GM18505 (cell line): ENCODE results near the gene UNC5B.
"Not testable (repeated sequence)": the region's sequence is repeated elsewhere in the genome, so short reads cannot be mapped to it uniquely, and the experiment has no call there.

Experiments
- ATAC-seq: cut with Tn5 transposase; IDR thresholded peaks from one replicate; pipeline ENCODE4 v1.9.1; 2021; ENCODE audit not compliant: unreplicated experiment
- POLR2A ChIP-seq: IDR thresholded peaks from 4 replicates; pipeline ENCODE4 v1.6.1; 2011; ENCODE audit warnings: borderline replicate concordance; ENCODE audit not compliant: insufficient read depth, insufficient read length; ENCODE audit errors: extremely low read depth

UNC5B gene

DNA sequence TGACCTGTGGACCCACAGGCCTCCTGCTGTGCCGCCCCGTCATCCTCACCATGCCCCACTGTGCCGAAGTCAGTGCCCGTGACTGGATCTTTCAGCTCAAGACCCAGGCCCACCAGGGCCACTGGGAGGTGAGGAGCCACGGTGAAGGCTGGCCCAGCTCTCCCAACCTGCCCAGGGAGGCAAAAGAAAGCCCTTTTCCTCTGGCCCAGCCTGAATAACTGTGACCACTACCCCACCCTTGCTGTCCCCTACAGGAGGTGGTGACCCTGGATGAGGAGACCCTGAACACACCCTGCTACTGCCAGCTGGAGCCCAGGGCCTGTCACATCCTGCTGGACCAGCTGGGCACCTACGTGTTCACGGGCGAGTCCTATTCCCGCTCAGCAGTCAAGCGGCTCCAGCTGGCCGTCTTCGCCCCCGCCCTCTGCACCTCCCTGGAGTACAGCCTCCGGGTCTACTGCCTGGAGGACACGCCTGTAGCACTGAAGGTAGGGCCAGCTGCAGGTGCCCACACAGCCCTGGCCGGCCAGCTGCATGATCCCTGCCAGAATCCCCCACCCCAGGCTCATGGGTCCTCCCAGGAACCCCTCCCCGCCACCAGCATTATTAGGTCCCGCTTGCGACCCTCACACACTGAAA is 81.2 kb downstream of the UNC5B start:
- no peak for ATAC-seq
- TF ChIP-seq POLR2A, result no peak

DNA sequence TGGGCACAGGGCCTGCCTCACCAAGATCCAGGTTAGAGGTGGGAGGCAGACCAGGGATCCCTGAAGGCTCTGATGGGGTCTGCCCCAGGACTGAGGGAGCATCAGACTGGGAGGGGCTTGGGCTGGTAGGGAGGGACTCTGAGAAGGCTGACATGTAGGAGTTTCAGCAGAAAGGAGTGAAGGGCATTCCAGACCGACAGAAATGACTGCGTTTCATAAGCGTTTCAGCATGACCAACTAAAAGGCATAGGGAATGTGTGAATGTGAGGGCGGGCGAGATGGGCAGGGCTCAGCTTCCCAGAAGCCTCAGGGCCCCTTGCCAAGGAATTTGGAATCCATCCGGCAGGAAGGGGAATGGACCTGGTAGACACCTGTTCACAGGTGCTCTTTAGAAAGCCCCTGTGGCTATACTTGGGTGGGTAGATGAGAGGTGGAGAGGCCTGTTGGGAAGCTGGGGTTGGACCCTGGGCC is 81.8 kb downstream of the UNC5B start:
- no peak for TF ChIP-seq POLR2A

DNA sequence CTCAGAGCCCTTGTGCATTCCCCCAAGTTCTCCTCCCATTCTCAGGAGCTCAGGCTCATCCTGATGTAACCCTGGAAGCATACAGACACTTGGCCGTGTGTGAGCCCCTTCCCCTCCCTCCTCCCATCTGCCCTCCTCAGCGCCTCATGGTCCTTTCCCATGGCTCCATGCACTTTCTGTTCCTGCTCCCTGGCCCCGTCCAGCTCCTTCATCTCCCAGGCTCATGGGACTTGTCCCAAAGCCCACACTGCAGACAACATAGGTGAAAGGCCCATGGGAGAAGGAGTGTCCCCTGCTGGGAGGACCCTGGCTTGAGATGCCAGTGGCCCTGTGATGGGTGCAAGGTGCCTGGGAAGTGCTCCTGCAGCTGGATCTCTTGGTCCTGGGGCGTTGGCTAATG is 82.5 kb downstream of the UNC5B start:
- TF ChIP-seq POLR2A, result no peak
- no peak for ATAC-seq

More for the DNA sequence above, 81.8 kb downstream of the UNC5B start:
- no peak for ATAC-seq

DNA sequence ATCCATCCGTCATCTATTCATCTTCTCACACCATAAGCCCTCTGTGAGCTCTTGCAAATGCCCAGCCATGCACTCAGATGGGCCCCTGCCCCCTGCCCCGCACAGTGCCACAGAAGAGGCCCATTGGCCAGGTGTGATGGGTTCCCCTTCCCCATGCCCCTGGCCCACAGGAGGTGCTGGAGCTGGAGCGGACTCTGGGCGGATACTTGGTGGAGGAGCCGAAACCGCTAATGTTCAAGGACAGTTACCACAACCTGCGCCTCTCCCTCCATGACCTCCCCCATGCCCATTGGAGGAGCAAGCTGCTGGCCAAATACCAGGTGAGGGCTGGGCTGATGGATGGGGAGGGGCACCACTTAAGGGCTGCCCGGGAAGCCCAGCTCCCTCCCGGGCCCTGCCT is 83.3 kb downstream of the UNC5B start:
- TF ChIP-seq POLR2A, result no peak
- ATAC-seq, result no peak

DNA sequence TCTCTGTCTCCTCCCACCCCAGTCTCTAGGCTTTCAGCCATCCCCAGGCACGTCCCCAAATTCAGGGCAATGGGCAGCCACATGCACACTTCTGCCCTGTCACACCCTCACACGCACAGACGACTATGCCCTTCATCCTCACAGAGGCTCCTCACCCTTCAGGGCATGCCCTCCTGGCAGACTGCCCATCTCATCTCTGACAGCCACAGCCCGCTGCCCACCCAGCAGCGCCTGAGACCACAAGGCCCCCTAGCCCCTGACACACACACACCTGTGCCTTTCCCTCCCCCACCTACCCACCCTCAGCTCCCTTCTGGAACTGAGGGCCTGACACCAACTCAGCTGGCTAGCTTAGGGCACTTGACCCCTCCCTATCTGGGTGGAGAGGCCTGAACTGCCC is 83.7 kb downstream of the UNC5B start:
- TF ChIP-seq POLR2A, result no peak
- ATAC-seq, result no peak

DNA sequence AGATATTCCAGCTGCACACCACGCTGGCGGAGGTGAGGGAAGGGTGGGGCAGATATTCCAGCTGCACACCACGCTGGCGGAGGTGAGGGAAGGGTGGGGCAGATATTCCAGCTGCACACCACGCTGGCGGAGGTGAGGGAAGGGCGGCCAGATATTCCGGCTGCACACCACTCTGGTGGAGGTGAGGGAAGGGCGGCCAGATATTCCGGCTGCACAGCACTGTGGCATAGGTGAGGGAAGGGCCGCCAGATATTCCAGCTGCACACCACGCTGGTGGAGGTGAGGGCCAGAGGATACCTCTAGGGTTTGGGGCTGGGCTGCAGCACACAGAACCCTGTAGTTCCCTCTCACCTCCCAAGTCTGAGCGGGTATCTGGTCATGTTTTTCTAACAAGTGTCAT is 84.4 kb downstream of the UNC5B start:
- ATAC-seq, result not testable (repeated sequence)

DNA sequence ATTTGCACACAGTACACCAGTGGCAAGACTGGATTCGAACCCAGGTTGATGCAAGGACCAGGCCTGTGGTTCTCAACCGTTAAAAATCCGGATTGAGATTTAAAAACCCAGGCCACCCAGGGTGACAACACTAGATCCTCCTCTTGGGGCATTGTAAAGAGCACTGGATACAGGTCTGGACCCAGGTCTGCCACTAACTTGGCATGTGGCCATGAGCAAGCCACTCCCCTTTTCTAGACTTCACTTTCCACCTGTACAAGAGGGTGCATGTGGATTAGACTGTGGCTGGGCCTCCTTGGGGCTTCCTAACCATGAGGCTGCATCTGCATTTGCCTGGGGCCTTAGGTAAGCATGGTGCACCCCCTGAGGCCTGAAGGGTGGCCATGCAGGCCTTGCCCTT is 85.0 kb downstream of the UNC5B start:
- TF ChIP-seq POLR2A, result no peak
- no peak for ATAC-seq

DNA sequence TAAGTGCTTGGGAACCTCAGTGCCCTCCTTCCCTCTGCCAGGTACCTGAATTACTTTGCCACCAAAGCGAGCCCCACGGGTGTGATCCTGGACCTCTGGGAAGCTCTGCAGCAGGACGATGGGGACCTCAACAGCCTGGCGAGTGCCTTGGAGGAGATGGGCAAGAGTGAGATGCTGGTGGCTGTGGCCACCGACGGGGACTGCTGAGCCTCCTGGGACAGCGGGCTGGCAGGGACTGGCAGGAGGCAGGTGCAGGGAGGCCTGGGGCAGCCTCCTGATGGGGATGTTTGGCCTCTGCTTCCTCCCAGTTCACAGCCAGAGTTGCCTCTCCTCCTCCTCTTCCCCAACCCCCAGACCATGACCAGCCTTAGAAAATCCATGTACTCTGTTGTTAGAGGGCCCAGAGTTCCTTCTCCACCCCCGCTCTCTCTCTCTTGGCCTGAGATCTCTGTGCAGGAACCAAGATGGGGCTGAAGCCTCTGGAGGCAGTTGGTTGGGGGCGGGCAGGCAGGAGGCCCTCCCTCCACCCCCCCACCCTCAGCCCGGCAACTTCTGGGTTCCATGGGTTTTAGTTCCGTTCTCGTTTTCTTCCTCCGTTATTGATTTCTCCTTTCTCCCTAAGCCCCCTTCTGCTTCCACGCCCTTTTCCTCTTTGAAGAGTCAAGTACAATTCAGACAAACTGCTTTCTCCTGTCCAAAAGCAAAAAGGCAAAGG is 86.9 kb downstream of the UNC5B start:
- no peak for ATAC-seq
- TF ChIP-seq POLR2A, result no peak

DNA sequence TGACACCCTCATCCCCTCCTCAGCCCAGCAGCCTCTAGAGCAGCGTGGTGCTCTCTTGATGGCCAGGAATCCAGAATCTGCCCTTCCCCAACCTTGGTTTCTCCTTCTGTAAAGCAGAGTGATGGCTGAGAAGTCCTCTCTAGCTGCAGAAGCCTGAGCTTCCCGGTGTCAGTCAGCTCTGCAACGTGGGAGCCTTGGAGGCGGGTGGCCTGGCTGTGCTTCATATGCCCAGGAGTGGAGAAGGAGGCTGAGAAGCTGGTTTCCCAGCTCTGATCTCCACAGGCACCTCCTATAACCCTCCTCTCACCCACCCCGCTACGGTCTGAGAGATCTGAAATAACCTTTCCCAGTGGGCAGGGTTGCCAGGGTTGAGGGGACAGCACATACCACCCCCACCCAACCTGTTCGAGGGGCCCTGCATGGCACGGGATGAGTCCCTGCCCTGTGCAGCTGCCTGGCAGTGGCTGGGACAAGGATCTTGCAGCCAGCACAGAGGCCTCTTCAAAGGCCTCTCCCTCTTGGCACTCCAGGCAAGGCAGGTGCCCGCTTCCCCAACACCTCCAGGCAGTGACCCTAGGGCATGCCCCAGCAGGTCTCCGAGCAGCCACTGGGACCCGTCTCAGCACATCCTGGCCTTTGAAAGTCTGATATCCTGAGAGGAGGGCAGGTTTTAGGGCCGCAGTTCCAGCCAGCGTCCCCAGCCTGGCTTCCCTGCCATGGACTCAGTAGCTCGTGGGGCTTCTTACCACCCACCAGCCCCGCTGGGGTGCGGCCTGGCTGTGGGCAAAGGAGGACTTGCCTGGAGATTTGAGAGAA is 88.4 kb downstream of the UNC5B start:
- no peak for TF ChIP-seq POLR2A
- no peak for ATAC-seq

DNA sequence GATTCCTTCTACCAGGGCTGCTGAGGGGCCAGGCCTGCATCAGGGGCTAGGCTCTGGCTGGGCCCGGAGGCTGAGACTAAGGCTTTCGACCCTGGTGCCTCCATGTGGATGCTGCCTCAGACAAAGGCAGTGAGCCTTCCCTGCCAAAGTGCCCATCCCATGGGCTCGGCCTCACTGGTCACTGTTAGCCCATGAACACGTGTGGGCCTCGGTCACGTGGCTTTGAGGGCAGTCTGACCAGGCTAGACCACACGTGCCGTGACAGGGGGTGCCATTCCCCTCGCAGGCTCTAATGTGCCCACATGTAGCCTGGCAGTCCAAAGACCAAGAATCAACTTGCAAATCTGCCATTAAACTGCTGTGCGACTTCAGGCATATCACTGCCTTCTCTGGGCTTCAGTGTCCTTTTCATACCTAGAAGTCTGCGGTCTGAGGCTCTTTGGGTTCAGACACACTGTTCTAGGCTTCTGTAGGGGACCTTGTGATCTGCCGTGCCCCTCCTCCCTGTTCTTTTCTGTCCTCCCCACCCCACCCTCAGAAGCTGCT is 89.1 kb downstream of the UNC5B start:
- no peak for TF ChIP-seq POLR2A
- no peak for ATAC-seq

DNA sequence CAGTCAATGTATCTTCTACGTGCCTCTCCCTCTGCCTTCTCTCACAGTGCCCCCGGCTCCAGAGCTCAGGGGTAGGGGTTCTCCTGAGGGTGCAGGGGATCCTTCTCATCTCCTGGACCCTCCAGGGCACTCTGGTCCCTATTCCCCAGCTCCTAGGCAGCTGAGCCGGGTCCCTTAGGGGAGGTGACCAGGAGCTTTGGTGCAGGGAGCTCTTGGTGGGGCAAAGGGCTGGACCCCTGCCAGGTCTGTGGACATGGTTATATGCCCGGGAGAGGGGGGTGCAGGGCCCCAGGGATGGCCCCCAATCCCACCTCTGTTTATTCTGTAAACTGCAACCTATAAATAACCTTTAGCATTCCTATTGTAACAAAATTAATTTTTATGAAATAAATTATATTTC is 90.1 kb downstream of the UNC5B start:
- no peak for ATAC-seq
- no peak for TF ChIP-seq POLR2A

DNA sequence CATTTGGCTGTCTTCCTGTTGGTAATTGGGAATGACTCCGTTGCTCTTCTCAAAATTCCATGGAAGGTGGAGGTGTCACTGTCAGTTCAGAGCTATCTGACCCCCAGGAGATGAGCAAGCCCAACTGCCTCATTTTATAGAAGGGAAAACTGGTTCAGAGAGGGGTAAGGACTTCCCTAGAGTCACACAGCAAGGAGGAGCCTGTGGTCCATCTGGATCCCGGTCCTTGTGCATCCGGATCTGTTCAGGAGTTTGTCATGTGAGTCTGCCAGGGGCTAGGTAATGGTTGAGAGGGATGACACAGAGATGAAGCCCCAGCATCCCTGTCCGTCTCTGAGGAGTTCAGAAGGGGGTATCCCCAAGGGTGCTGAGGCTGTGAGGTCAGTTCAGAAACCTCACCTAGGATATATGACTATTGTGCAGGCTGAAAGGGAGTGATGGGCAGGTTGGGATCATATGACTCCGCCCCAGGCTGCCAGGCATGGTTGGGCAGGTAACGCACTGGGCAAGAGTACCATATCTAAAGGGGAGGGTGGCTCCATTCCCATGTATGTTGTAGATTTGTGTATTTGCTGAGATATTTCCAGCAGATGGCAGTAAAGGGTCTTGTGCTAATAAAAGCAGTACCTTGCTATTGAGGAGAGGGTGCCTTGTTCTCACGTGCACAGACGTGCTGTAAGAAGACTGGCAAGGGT is 90.7 kb downstream of the UNC5B start:
- no peak for ATAC-seq
- TF ChIP-seq POLR2A, result no peak

DNA sequence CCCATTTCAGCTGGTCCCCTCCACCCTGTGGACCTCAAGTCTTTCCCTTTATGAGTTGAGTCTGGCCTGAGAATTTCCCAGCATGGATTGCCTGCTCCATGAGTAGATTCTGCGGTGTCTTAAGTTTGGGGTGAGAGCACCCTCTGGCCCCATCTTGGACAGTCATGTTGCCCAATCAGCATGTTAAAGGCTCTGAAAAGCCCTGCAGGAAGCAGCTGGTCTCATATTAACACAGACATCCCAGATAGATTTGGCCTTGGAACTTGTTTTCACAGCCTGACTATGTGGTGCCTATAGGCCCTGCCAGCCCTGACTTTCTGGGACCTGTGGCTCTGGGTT is 91.2 kb downstream of the UNC5B start:
- no peak for ATAC-seq
- TF ChIP-seq POLR2A, result no peak
